Mucosa of descending colon (tissue), 3 donors: ENCODE measurements around the gene NLRP11. TPM values are rescaled to one million over a fixed set of nuclear protein-coding genes. Genes with fewer than 3 reads are reported as not detected.
"Not testable (repeated sequence)": the region's sequence is repeated elsewhere in the genome, so short reads cannot be mapped to it uniquely, and the experiment has no call there.

Experiments
- ATAC-seq: fragments of 200-7000 bp; cut with Tn5 transposase; one replicate; pipeline ENCODE4 v1.9.1; 2020; ENCODE audit warnings: mild to moderate bottlenecking, moderate library complexity
- DNase-seq, 3 donors: peaks; one replicate each; pipeline ENCODE4 v3.0.0-alpha.2; 2020
- H3K36me3 ChIP-seq: fragments of 200-600 bp; one replicate; pipeline ENCODE4 v1.8.0; 2021; ENCODE audit warnings: low read depth, mild to moderate bottlenecking
- H3K4me1 ChIP-seq: fragments of 200-600 bp; one replicate; pipeline ENCODE4 v1.8.0; 2021; ENCODE audit warnings: low read depth, mild to moderate bottlenecking
- H3K4me3 ChIP-seq: fragments of 200-600 bp; one replicate; pipeline ENCODE4 v1.8.0; 2021; ENCODE audit warnings: mild to moderate bottlenecking
- H3K9me3 ChIP-seq: fragments of 200-600 bp; one replicate; pipeline ENCODE4 v1.8.0; 2021; ENCODE audit warnings: mild to moderate bottlenecking
- intact Hi-C, 2 donors: fragments of 100-400 bp; cut with DNase I in 1 of 2; cut with micrococcal nuclease in 1 of 2; formaldehyde crosslinking; loops; one replicate each; pipeline versions ENCODE4 v1.11.0 to v1.11.1; 2022; cut with DNase I, micrococcal nuclease
- total RNA-seq, 3 donors: library from RNA; stranded (reverse); fragmentation: NEBNext Ultra II Directional in 2 of 3; extraction: Animal tissue kit (Norgen Biotek cat#: 25700) in 2 of 3; gene quantifications; one replicate each; pipeline versions ENCODE4 v1.2.1 to v1.2.4, GENCODE V29; 2021 to 2023
- TF ChIP-seq, protein P1 (sequence below): fragments of 200-600 bp; IDR thresholded peaks from one replicate; pipeline ENCODE4 v1.8.0; 2022; ENCODE audit warnings: antibody characterized with exemption, mild to moderate bottlenecking
- donor health status: DM: no; HTN: no; CAD: no; lungs with moderate emphysema.
- donor health status: DM: no; HTN: no; CAD: no.
- donor health status: DM: no; HTN: yes; CAD: no.

NLRP11 gene
- total RNA-seq, 3 donors from 2014 or later = 0.12 TPM; not detected in 2

DNA sequence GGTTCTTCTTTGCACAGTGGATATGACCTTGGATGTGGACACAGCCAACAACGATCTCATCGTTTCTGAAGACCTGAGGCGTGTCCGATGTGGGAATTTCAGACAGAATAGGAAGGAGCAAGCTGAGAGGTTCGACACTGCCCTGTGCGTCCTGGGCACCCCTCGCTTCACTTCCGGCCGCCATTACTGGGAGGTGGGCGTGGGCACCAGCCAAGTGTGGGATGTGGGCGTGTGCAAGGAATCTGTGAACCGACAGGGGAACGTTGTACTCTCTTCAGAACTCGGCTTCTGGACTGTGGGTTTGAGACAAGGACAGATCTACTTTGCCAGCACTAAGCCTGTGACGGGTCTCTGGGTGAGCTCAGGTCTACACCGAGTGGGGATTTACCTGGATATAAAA, 53.5 kb downstream of the NLRP11 start:
- no peak for DNase-seq
- Histone ChIP-seq H3K9me3 (no peaks in the 10 kb centered on the region), H3K36me3 (no peaks in the 10 kb centered on the region), H3K4me3 (no peak overlapping the region), H3K4me1 (no peaks in the 10 kb centered on the region)
- TF ChIP-seq, protein P1, sequence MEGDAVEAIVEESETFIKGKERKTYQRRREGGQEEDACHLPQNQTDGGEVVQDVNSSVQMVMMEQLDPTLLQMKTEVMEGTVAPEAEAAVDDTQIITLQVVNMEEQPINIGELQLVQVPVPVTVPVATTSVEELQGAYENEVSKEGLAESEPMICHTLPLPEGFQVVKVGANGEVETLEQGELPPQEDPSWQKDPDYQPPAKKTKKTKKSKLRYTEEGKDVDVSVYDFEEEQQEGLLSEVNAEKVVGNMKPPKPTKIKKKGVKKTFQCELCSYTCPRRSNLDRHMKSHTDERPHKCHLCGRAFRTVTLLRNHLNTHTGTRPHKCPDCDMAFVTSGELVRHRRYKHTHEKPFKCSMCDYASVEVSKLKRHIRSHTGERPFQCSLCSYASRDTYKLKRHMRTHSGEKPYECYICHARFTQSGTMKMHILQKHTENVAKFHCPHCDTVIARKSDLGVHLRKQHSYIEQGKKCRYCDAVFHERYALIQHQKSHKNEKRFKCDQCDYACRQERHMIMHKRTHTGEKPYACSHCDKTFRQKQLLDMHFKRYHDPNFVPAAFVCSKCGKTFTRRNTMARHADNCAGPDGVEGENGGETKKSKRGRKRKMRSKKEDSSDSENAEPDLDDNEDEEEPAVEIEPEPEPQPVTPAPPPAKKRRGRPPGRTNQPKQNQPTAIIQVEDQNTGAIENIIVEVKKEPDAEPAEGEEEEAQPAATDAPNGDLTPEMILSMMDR = no peak
- ATAC-seq = no peak
- intact Hi-C loops = no loop called here

DNA sequence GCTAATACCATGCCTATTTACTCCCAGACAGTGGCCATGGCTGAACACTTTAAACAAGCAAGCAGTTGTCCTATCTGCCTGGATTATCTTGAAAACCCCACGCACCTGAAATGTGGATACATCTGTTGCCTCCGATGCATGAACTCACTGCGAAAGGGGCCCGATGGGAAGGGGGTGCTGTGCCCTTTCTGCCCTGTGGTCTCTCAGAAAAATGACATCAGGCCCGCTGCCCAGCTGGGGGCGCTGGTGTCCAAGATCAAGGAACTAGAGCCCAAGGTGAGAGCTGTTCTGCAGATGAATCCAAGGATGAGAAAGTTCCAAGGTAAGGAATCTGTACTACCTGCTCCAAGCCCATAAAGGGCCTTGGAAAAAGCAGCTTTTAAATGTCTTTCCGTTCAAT, 54.3 kb downstream of the NLRP11 start:
- Histone ChIP-seq H3K4me1 (no peaks in the 10 kb centered on the region), H3K9me3 (no peaks in the 10 kb centered on the region), H3K4me3 (no peak overlapping the region), H3K36me3 (no peaks in the 10 kb centered on the region)
- DNase-seq (peak in 2 of 3 donors; percentile 34 to 47), ATAC-seq (no peak)
- TF ChIP-seq, protein P1 = no peak
- intact Hi-C loops = no loop called here

DNA sequence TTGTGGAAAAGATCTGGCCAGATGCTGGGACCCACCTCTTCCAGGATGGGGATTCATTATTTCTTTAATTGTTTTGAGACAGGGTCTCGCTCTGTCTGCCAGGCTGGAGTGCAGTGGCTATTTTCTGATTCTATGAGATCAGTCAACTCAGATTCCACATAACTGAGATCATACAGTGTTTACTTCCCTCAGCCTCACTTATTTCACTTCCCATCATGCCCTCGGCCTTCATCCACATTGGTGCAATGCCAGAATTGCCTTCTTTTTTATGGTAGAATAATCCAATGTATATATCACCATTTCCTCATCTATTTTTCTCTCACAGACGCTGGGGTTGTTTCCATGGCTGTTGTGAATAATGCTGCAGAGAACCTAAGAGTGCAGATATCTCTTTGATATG, 62.2 kb downstream of the NLRP11 start:
- H3K9me3 ChIP-seq, H3K36me3 ChIP-seq, H3K4me3 ChIP-seq, H3K4me1 ChIP-seq, DNase-seq, intact Hi-C loops: not testable (repeated sequence)
- ATAC-seq = peak; percentile 18

DNA sequence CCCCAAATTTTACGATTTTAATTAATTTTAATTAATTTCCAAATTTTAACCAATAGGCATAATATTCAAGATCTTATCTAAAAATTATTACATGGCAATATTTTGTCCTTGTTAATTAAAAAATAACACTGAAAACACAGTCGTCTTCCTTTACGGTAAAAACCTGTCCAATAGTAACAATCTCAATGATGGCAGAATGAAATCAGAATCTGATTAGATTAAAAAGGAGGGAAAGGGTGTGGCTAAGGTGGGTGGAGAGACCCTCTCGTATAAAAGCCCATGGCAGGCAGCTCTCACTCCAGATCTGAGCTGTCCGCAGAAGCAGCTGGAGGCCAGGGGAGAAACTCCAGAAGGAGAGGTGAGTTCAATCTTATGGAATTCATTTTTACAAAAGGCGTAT, 63.0 kb downstream of the NLRP11 start, which contains the start of gene RFPL4AL1:
Gene RFPL4AL1 (plus strand): TSS at position 301 of the 400 bp plus-strand sequence. CDS start 2,687 bp downstream, outside the sequence.
- DNase-seq, H3K4me1 ChIP-seq, H3K36me3 ChIP-seq, ATAC-seq, H3K4me3 ChIP-seq, intact Hi-C loops, H3K9me3 ChIP-seq: not testable (repeated sequence)

DNA sequence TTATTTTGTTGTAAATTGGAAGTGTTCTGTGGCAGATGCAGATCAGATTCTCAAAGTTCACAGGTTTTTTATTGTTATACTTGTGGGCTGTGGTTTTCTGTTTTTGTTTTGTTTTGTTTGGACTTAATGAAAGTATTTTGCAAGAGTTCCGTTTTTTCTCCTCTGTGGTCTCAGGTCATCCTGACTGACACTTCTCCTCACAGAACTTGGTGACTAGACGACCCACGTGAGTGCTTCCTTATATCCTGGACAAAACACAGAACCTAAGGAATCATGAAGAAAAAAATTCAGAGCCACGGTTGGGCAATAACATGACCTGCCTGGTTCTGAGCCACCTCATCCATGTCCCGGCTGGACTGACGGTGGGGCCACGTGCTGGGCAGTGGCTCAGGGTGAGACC, 65.3 kb downstream of the NLRP11 start:
- Histone ChIP-seq H3K36me3 (no peaks in the 10 kb centered on the region), H3K4me3 (no peak overlapping the region), H3K4me1 (no peaks in the 10 kb centered on the region), H3K9me3 (no peaks in the 10 kb centered on the region)
- ATAC-seq (no peak), DNase-seq (no peak)
- intact Hi-C loops = no loop called here
- TF ChIP-seq, protein P1 = no peak

DNA sequence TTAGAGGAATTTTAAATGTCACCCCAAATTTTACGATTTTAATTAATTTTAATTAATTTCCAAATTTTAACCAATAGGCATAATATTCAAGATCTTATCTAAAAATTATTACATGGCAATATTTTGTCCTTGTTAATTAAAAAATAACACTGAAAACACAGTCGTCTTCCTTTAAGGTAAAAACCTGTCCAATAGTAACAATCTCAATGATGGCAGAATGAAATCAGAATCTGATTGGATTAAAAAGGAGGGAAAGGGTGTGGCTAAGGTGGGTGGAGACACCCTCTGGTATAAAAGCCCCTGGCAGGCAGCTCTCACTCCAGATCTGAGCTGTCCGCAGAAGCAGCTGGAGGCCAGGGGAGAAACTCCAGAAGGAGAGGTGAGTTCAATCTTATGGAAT, 73.0 kb downstream of the NLRP11 start, which contains the start of gene RFPL4A:
Gene RFPL4A (plus strand): TSS at position 301 of the 400 bp plus-strand sequence. CDS start 2,704 bp downstream, outside the sequence.
- H3K4me1 ChIP-seq, ATAC-seq, DNase-seq, intact Hi-C loops, H3K36me3 ChIP-seq, H3K9me3 ChIP-seq, H3K4me3 ChIP-seq: not testable (repeated sequence)

DNA sequence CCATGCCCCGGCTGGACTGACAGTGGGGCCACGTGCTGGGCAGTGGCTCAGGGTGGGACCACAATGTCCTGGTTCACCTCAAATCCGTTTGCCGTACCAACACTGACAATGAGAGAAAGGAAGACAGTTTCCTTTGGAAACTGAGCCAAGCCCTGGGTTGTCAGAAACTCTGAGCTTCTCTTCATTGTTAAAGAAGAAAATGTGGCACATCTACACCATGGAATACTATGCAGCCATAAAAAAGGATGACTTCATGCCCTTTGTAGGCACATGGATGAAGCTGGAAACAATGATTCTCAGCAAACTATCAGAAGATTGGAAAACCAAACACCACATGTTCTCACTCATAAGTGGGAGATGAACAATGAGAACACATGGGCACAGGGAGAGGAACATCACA, 75.0 kb downstream of the NLRP11 start:
- H3K4me1 ChIP-seq, H3K36me3 ChIP-seq, H3K4me3 ChIP-seq, DNase-seq, H3K9me3 ChIP-seq, intact Hi-C loops, ATAC-seq: not testable (repeated sequence)

DNA sequence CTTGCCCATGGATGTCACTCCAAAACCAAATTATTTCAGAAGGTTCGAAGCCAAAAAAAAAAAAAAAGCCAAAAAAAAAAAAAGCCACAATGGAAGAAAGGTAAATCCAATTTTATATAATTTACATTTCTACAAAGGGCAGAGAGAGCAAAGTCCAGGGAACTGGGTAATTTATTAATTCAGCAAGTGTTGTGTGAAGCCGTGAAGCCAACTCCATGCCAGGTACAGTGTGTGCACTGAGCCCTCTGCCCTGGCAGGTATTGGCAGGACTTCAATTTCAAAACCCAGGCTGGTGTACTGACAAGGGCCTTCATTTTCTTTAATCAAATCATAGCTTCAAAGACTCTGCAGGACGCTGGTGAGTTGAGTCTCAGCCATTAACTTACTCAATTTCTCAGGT, 78.4 kb downstream of the NLRP11 start:
- H3K4me3 ChIP-seq = no peak overlapping the region
- intact Hi-C loops = no loop called here
- no peaks in the 10 kb centered on the region for H3K4me1 ChIP-seq
- no peaks in the 10 kb centered on the region for H3K36me3 ChIP-seq
- TF ChIP-seq, protein P1 = no peak
- ATAC-seq = peak; percentile 96
- DNase-seq = peak in 2 of 3 donors; percentile 36 to 63
- H3K9me3 ChIP-seq = no peaks in the 10 kb centered on the region
